ENCODE results near the gene MREG. TPM values are rescaled to one million over a fixed set of nuclear protein-coding genes. Genes with fewer than 3 reads are reported as not detected.

MREG gene
- total RNA-seq, 2 donors from 2014 or later: 5.3 to 6.6 TPM

DNA sequence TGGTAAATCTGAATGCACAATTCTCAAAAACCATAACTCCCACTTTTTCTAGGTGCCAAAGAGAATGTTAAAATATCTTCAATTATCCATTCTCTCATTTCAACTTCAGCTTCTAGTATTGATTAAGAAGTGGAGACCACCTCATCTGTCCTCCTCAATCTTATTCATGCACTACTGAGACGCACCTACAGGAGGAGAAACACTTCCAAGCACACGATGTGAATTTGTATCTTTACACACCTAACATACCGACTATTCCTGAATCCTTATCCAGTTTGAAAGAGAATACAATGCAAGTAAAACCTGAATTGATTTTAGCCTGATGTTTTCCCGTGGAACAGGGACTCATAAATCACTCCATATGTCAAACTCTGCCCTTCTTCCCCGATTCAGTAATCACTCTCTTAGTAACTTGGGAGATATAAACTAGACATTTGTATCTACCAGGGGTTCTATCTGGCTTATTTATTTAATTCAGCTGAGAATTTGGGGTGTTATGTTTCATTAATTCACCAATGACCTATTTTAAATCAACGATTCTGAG is 101.0 kb downstream of the MREG start:
- Mint-ChIP-seq H3K27me3 (peaks cover 73% of the 10 kb centered on the region), H3K4me1 (no peaks in the 10 kb centered on the region), H3K4me3 (no peak overlapping the region), H3K36me3 (ENCODE audit: low read depth) (no peaks in the 10 kb centered on the region), H3K27ac (no peak overlapping the region)
- no peak for DNase-seq
- H3K9me3 ChIP-seq (ENCODE audit: control insufficient read depth, low read length, poor library complexity, severe bottlenecking): no peaks in the 10 kb centered on the region
- ATAC-seq: no peak

- Mint-ChIP-seq H3K4me3 (no peak overlapping the region), H3K4me1 (no peaks in the 10 kb centered on the region), H3K27me3 (peaks cover 64% of the 10 kb centered on the region), H3K36me3 (ENCODE audit: low read depth) (no peaks in the 10 kb centered on the region), H3K27ac (no peak overlapping the region)
- no peaks in the 10 kb centered on the region for H3K9me3 ChIP-seq (ENCODE audit: control insufficient read depth, low read length, poor library complexity, severe bottlenecking)
- ATAC-seq (no peak), DNase-seq (no peak)
Observed at GRCh38 chr2:215911301-215912085, 101.9 kb downstream of the MREG start.

DNA sequence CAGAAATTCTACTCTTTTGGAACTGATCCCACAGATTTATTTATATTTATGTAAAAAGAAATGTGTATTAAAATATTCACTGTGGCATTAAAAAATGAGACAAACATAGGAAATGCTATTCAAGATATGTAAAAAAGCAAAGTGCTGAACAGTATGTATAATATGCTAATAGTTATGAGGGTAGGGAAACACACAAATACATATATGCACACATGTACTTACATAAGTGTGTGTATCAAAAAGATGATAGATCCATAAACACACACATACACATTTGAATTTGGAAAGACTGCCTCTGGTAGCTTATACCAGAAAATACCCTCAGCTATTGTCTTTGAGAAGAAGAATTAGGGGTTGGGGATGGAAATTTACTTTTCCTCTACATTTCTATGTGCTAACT is 103.2 kb downstream of the MREG start:
- DNase-seq (no peak), ATAC-seq (no peak)
- H3K36me3 Mint-ChIP-seq (ENCODE audit: low read depth): no peaks in the 10 kb centered on the region
- no peaks in the 10 kb centered on the region for H3K9me3 ChIP-seq (ENCODE audit: control insufficient read depth, low read length, poor library complexity, severe bottlenecking)
- H3K27me3 Mint-ChIP-seq: peaks cover 59% of the 10 kb centered on the region
- H3K27ac Mint-ChIP-seq: no peak overlapping the region
- H3K4me3 Mint-ChIP-seq: no peak overlapping the region
- H3K4me1 Mint-ChIP-seq: no peaks in the 10 kb centered on the region

GRCh38 chr2:215907147-215907546 is 106.2 kb downstream of the MREG start:
- no peak overlapping the region for H3K27ac Mint-ChIP-seq
- ATAC-seq (no peak), DNase-seq (no peak)
- no peaks in the 10 kb centered on the region for H3K4me1 Mint-ChIP-seq
- H3K27me3 Mint-ChIP-seq: peaks cover 67% of the 10 kb centered on the region
- no peaks in the 10 kb centered on the region for H3K9me3 ChIP-seq (ENCODE audit: control insufficient read depth, low read length, poor library complexity, severe bottlenecking)
- H3K36me3 Mint-ChIP-seq (ENCODE audit: low read depth): no peaks in the 10 kb centered on the region
- H3K4me3 Mint-ChIP-seq: no peak overlapping the region

GRCh38 chr2:215906458-215906857 is 106.9 kb downstream of the MREG start:
- Mint-ChIP-seq H3K27ac (no peak overlapping the region), H3K27me3 (peaks cover 65% of the 10 kb centered on the region), H3K36me3 (ENCODE audit: low read depth) (no peaks in the 10 kb centered on the region), H3K4me1 (no peaks in the 10 kb centered on the region), H3K4me3 (no peak overlapping the region)
- DNase-seq: no peak
- H3K9me3 ChIP-seq (ENCODE audit: control insufficient read depth, low read length, poor library complexity, severe bottlenecking): no peaks in the 10 kb centered on the region
- no peak for ATAC-seq

- peaks cover 68% of the 10 kb centered on the region for H3K27me3 Mint-ChIP-seq
- no peak overlapping the region for H3K4me3 Mint-ChIP-seq
- H3K9me3 ChIP-seq (ENCODE audit: control insufficient read depth, low read length, poor library complexity, severe bottlenecking): no peaks in the 10 kb centered on the region
- no peaks in the 10 kb centered on the region for H3K36me3 Mint-ChIP-seq (ENCODE audit: low read depth)
- no peak for DNase-seq
- no peak overlapping the region for H3K27ac Mint-ChIP-seq
- peaks cover 5% of the 10 kb centered on the region for H3K4me1 Mint-ChIP-seq
- ATAC-seq: no peak
Observed at GRCh38 chr2:215905691-215906090, 107.7 kb downstream of the MREG start.

GRCh38 chr2:215904101-215904500 is 109.2 kb downstream of the MREG start:
- H3K4me1 Mint-ChIP-seq: peaks cover 6% of the 10 kb centered on the region

DNA sequence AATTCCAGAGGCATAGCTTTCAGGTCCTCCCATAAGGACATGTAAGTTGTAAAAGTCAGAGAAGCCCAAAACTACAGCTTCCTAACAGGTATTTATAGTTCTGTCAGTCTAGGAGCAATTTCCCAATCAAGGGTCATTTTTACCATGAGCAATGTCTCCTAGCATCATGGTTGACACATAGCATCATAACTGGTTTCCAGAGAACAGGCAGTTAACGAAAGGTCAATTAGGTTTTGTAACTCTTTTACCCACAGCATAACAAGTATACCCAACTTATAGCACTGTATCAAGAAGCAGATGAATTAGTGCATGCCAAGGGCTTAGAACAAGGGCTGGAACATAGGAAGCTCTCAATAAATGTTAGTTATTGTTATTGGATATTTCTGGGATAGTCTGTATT is 110.1 kb downstream of the MREG start:
- H3K9me3 ChIP-seq (ENCODE audit: control insufficient read depth, low read length, poor library complexity, severe bottlenecking): no peaks in the 10 kb centered on the region
- no peaks in the 10 kb centered on the region for H3K36me3 Mint-ChIP-seq (ENCODE audit: low read depth)
- ATAC-seq: no peak
- H3K27ac Mint-ChIP-seq: no peak overlapping the region
- peaks cover 6% of the 10 kb centered on the region for H3K4me1 Mint-ChIP-seq
- H3K4me3 Mint-ChIP-seq: no peak overlapping the region
- H3K27me3 Mint-ChIP-seq: peaks cover 57% of the 10 kb centered on the region
- no peak for DNase-seq

More at GRCh38 chr2:215904101-215904500, 109.2 kb downstream of the MREG start:
- DNase-seq (no peak), ATAC-seq (no peak)
- peaks cover 61% of the 10 kb centered on the region for H3K27me3 Mint-ChIP-seq
- H3K36me3 Mint-ChIP-seq (ENCODE audit: low read depth): no peaks in the 10 kb centered on the region
- no peaks in the 10 kb centered on the region for H3K9me3 ChIP-seq (ENCODE audit: control insufficient read depth, low read length, poor library complexity, severe bottlenecking)
- H3K27ac Mint-ChIP-seq: no peak overlapping the region
- no peak overlapping the region for H3K4me3 Mint-ChIP-seq

DNA sequence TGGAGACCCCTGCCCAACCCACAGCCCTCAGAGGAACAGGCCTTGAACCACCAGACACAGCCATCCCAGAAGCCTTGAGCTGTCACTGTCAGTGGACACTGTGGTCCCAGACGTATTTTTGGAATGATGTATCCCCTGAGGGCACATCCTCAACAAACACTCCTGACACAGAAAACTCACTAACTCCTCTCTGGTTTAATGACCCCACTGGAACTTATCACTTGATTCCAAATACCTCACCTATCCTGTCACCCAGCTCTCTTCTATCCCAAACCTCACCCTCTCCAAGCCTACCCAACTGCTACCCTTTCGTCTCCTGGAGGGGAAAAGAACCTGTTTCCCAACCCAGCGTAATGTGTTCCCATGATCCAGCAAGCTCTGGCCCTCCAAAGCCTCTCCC is 111.6 kb downstream of the MREG start:
- ATAC-seq (no peak), DNase-seq (no peak)
- no peaks in the 10 kb centered on the region for H3K9me3 ChIP-seq (ENCODE audit: control insufficient read depth, low read length, poor library complexity, severe bottlenecking)
- Mint-ChIP-seq H3K27me3 (peaks cover 58% of the 10 kb centered on the region), H3K27ac (no peak overlapping the region), H3K4me1 (peaks cover 6% of the 10 kb centered on the region), H3K36me3 (ENCODE audit: low read depth) (no peaks in the 10 kb centered on the region), H3K4me3 (no peak overlapping the region)

GRCh38 chr2:215900843-215901242 is 112.5 kb downstream of the MREG start:
- DNase-seq (no peak), ATAC-seq (no peak)
- Mint-ChIP-seq H3K4me3 (no peak overlapping the region), H3K27ac (no peak overlapping the region), H3K27me3 (peaks cover 58% of the 10 kb centered on the region), H3K4me1 (peaks cover 6% of the 10 kb centered on the region), H3K36me3 (ENCODE audit: low read depth) (no peaks in the 10 kb centered on the region)
- H3K9me3 ChIP-seq (ENCODE audit: control insufficient read depth, low read length, poor library complexity, severe bottlenecking): no peaks in the 10 kb centered on the region

GRCh38 chr2:215900203-215900611 is 113.1 kb downstream of the MREG start:
- DNase-seq (no peak), ATAC-seq (peak; percentile 12)
- Mint-ChIP-seq H3K4me1 (peaks cover 6% of the 10 kb centered on the region), H3K27me3 (peaks cover 58% of the 10 kb centered on the region), H3K36me3 (ENCODE audit: low read depth) (no peaks in the 10 kb centered on the region), H3K4me3 (no peak overlapping the region), H3K27ac (no peak overlapping the region)
- H3K9me3 ChIP-seq (ENCODE audit: control insufficient read depth, low read length, poor library complexity, severe bottlenecking): no peaks in the 10 kb centered on the region

DNA sequence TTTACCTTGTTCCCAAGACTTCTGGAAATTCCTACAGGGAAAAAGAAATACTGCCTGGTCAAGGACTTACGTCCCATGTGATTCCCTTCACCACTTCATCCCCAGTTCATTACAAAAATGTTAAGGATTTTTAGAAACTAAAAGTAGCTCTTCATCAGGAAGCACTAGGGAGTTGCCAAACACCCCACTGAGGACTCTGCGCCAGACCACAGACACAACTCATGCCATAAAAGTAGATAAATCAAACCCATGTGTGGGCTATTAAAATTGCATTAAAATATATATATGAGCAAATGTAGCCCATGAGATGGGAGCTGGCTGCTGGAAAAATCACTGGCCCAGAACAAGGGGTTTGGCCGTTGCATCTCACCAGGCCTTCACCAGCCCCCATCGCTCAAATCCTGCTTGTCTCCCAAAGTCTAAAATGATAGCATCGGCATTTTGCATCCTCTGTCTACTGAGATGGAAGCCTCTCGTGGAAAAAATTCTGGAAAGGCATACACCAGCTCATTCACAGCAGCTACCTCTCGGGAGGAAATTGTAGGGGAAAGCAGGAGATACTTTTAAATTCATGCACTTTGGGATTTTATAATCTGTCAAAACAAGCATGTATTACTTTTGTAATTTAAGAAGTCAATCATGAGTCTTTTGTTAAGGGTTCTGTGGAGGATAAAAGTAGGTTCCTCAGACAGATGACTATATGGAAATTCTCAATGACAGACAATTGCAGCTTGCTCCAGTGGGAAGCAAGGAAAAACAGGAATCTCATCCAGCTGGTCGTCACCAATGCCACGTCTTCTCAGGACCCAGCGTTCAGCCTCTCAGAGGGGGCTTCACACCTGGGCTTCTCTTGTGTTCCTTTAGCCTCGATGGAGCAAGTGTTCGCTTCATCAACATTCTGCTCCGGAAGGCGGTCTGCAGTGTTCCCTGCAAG is 113.9 kb downstream of the MREG start:
- H3K27ac Mint-ChIP-seq: no peak overlapping the region
- ATAC-seq (no peak), DNase-seq (no peak)
- H3K9me3 ChIP-seq (ENCODE audit: control insufficient read depth, low read length, poor library complexity, severe bottlenecking): no peaks in the 10 kb centered on the region
- H3K4me1 Mint-ChIP-seq: peaks cover 6% of the 10 kb centered on the region
- no peak overlapping the region for H3K4me3 Mint-ChIP-seq
- no peaks in the 10 kb centered on the region for H3K36me3 Mint-ChIP-seq (ENCODE audit: low read depth)
- H3K27me3 Mint-ChIP-seq: peaks cover 56% of the 10 kb centered on the region

DNA sequence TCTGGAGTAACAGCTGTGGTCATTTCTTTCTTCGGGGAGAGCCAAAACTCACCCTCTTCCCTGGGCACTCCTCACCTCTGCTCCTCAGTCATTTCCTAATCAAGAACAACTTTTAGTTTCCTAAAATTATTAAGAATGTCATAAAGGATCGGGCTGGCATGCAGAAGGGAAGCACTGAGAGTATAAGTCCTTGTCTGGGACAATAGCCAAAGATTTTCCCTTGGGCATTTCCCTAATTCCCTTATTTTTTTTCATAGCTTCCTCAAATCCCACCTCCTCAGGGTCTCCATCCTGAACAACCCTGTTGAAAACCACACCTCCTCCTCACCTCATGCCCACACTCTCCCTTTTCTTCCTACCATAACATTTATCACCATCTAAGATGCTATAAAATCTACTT is 115.0 kb downstream of the MREG start:
- DNase-seq (no peak), ATAC-seq (no peak)
- H3K4me1 Mint-ChIP-seq: peaks cover 6% of the 10 kb centered on the region
- peaks cover 53% of the 10 kb centered on the region for H3K27me3 Mint-ChIP-seq
- no peak overlapping the region for H3K27ac Mint-ChIP-seq
- H3K4me3 Mint-ChIP-seq: no peak overlapping the region
- no peaks in the 10 kb centered on the region for H3K9me3 ChIP-seq (ENCODE audit: control insufficient read depth, low read length, poor library complexity, severe bottlenecking)
- no peaks in the 10 kb centered on the region for H3K36me3 Mint-ChIP-seq (ENCODE audit: low read depth)
